Esophagus muscularis mucosa (tissue), 4 donors: Measurements from ENCODE around the gene ZBTB22. TPM values are rescaled to one million over a fixed set of nuclear protein-coding genes. Genes with fewer than 3 reads are reported as not detected.
A peak's percentile ranks its signal among the peaks of the same experiment; 100 is the strongest.

ENCODE experiments used
- DNase-seq: peaks from one replicate; pipeline ENCODE4 v3.0.0-alpha.2; 2017; ENCODE audit errors: extremely low spot score
- H3K27ac ChIP-seq, 4 donors: fragments of 200-600 bp; sonication (generic); replicated peaks in 1 of 4; 1 replicate in 3 of 4; 2 replicates in 1 of 4; pipeline ENCODE4 v1.5.1; 2016 to 2019; ENCODE audit warnings: mild to moderate bottlenecking in 1 of 4
- H3K27me3 ChIP-seq, 4 donors: fragments of 200-600 bp; sonication (generic); one replicate each; pipeline versions ENCODE4 v1.5.1 to v1.6.0; 2016 to 2019
- H3K36me3 ChIP-seq, 4 donors: fragments of 200-600 bp; sonication (generic); one replicate each; pipeline ENCODE4 v1.5.1; 2016 to 2019
- H3K4me1 ChIP-seq, 4 donors: fragments of 200-600 bp; sonication (generic); one replicate each; pipeline ENCODE4 v1.5.1; 2016 to 2019
- H3K4me3 ChIP-seq, 4 donors: fragments of 200-600 bp; sonication (generic); 1 replicate in 2 of 4; 2 replicates in 2 of 4; pipeline ENCODE4 v1.5.1; 2016 to 2019; ENCODE audit warnings: mild to moderate bottlenecking in 4 of 4, moderate library complexity in 1 of 4
- H3K9me3 ChIP-seq, 4 donors: fragments of 200-600 bp; sonication (generic); 1 replicate in 3 of 4; 2 replicates in 1 of 4; pipeline ENCODE4 v1.5.1; 2016 to 2019
- CTCF ChIP-seq, 3 experiments: fragments of 200-600 bp in 2 of 3; fragments of 450-650 bp in 1 of 3; sonication (generic) in 2 of 3; IDR thresholded peaks; one replicate each; pipeline ENCODE4 v1.5.1; 2017 to 2019; ENCODE audit warnings: antibody characterized with exemption in 3 of 3, mild to moderate bottlenecking in 2 of 3, moderate library complexity in 1 of 3
- EP300 ChIP-seq: sonication (generic); formaldehyde crosslinking; IDR thresholded peaks from one replicate; pipeline ENCODE4 v1.6.1; 2017; ENCODE audit warnings: antibody characterized with exemption
- POLR2A ChIP-seq: fragments of 450-650 bp; IDR thresholded peaks from one replicate; pipeline ENCODE4 v1.6.1; 2017; ENCODE audit warnings: antibody characterized with exemption, moderate library complexity, mild to moderate bottlenecking, low read depth
- POLR2AphosphoS5 ChIP-seq, 2 donors: sonication (generic); formaldehyde crosslinking; IDR thresholded peaks; one replicate each; pipeline ENCODE4 v1.6.1; 2017; ENCODE audit warnings: antibody characterized with exemption in 2 of 2
- WGBS: methylation state at CpG from one replicate; pipeline ENCODE4 v1.1.5; 2018; 5-methylcytosine and 5-hydroxymethylcytosine counted together
- intact Hi-C: fragments of 100-400 bp; cut with DNase I; formaldehyde crosslinking; loops from one replicate; pipeline ENCODE4 v1.15.1; 2023
- total RNA-seq, 4 donors: library from RNA; depleted of rRNA; stranded (reverse); fragments of >200 nt; gene quantifications; one replicate each; pipeline versions ENCODE4 v1.1.0 to v1.2.1, GENCODE V29; 2016

ZBTB22 gene
- total RNA-seq, 4 donors from 2014 or later, result 12.9 to 24.2 (median 15.8) TPM

GRCh38 chr6:33318426-33319073 is 1.0 kb upstream of the ZBTB22 start:
- Histone ChIP-seq H3K4me3 (peak overlapping the region; percentile 59 to 74 (median 66)), H3K9me3 (no peaks in the 10 kb centered on the region), H3K27me3 (no peaks in the 10 kb centered on the region), H3K36me3 (peaks cover 27 to 40% (median 32%) of the 10 kb centered on the region in 4 donors), H3K4me1 (peaks cover 48 to 79% (median 73%) of the 10 kb centered on the region in 4 donors), H3K27ac (peak overlapping the region; percentile 84 to 95 (median 90))
- intact Hi-C loops, result no loop called here
- no peak for DNase-seq
- 66% methylated on average over 8 of the region's 8 CpGs for WGBS
- TF ChIP-seq CTCF (IDR thresholded peaks at IDR 0.05) (no peak), EP300 (no peak), POLR2A (no peak), POLR2AphosphoS5 (IDR thresholded peaks at IDR 0.05) (no peak)

DNA sequence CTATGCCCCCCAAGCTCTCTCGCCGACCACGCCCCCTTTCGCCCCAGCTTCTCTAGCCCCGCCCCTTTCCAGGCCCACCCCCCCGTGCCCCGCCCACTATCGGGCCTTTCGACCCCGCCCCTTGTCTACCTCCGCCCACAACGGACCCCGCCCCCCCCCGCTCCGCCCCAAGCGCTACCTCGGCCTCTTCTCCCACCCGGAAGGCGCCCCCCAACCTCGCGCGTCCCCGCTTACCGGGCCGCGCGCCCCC is 200 bp downstream of the ZBTB22 start:
- no peak for TF ChIP-seq CTCF (IDR thresholded peaks at IDR 0.05)
- intact Hi-C loops, result no loop called here
- 1% methylated on average over 13 of the region's 27 CpGs for WGBS
- Histone ChIP-seq H3K36me3 (peaks cover 27 to 40% (median 32%) of the 10 kb centered on the region in 4 donors), H3K4me3 (peak overlapping the region; percentile 59 to 74 (median 66)), H3K27me3 (no peaks in the 10 kb centered on the region), H3K9me3 (no peaks in the 10 kb centered on the region), H3K4me1 (peaks cover 51 to 85% (median 76%) of the 10 kb centered on the region in 4 donors), H3K27ac (peak overlapping the region; percentile 84 to 95 (median 90))
- DNase-seq, result no peak

- no peak for DNase-seq
- intact Hi-C loops, result no loop called here
- H3K9me3 ChIP-seq, result no peaks in the 10 kb centered on the region
- H3K27me3 ChIP-seq, result no peaks in the 10 kb centered on the region
- H3K27ac ChIP-seq, result peak overlapping the region; percentile 84 to 95 (median 90)
- H3K36me3 ChIP-seq, result peaks cover 27 to 40% (median 32%) of the 10 kb centered on the region in 4 donors
- peak overlapping the region; percentile 59 to 74 (median 66) for H3K4me3 ChIP-seq
- peaks cover 53 to 85% (median 77%) of the 10 kb centered on the region in 4 donors for H3K4me1 ChIP-seq
- WGBS, result 76% methylated on average over 19 of the region's 19 CpGs
- TF ChIP-seq EP300, result no peak
- no peak for TF ChIP-seq POLR2A
- TF ChIP-seq CTCF (IDR thresholded peaks at IDR 0.05), result no peak
- TF ChIP-seq POLR2AphosphoS5 (IDR thresholded peaks at IDR 0.05), result no peak
Measured at GRCh38 chr6:33316603-33317418, 733 bp downstream of the ZBTB22 start.

- 87% methylated on average over 15 of the region's 17 CpGs for whole genome bisulfite sequencing
- H3K27ac ChIP-seq, result peak overlapping the region; percentile 89 to 96 (median 96)
- no peak overlapping the region for H3K4me3 ChIP-seq
- no peaks in the 10 kb centered on the region for H3K27me3 ChIP-seq
- H3K9me3 ChIP-seq, result no peaks in the 10 kb centered on the region
- TF ChIP-seq POLR2AphosphoS5 (IDR thresholded peaks at IDR 0.05) (no peak), POLR2A (no peak), EP300 (no peak), CTCF (IDR thresholded peaks at IDR 0.05) (no peak)
- H3K4me1 ChIP-seq, result peaks cover 53 to 85% (median 77%) of the 10 kb centered on the region in 4 donors
- no peak for DNase-seq
- intact Hi-C loops, result no loop called here
- peaks cover 24 to 36% (median 33%) of the 10 kb centered on the region in 4 donors for H3K36me3 ChIP-seq
Measured at GRCh38 chr6:33315793-33316602, 1.5 kb downstream of the ZBTB22 start.
